ENCODE measurements around the gene MYPOP.
A peak's percentile ranks its signal among the peaks of the same experiment; 100 is the strongest.

MYPOP gene

DNA sequence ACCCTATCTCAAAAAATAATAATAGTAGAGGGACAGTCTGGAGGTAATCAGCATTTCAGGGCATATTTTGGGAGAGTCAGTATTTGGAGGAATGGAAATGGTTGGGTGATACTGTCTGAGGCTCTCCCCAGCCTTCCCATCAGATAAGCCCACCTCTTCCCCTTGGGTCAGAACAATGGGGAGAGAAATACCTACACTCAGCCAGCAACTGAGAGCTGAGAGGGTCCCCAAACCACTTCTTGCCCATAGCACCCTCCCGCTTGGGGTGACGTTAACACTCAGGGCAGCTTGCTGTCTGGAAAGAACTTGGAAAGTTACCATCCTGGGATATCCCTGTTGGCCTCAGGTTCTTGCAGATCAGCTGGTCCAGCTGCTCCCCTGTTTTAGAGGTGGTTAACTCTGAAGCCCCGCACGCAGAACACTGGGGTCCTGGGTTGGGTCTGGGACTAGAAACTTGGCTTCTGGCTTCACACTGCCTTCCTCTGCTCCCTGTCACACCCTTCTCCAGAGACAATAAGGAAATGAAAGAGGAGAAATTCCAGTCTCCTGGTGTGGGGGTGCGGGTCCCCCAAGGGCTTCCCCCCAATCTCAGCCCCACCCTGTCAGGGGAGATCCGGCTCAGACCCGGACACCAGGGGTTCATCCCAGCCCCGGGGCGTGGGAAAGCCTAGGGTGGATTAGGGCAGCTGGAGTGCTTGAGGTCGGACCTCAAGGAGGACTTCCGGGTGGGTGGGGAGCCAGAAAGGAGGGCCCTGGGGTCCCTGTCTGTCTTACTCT lies 35.8 kb downstream of the MYPOP start:
- DNase-seq (ENCODE audit: extremely low spot score, insufficient read length, low read depth), result no peak
- FAIRE-seq, result no peak

DNA sequence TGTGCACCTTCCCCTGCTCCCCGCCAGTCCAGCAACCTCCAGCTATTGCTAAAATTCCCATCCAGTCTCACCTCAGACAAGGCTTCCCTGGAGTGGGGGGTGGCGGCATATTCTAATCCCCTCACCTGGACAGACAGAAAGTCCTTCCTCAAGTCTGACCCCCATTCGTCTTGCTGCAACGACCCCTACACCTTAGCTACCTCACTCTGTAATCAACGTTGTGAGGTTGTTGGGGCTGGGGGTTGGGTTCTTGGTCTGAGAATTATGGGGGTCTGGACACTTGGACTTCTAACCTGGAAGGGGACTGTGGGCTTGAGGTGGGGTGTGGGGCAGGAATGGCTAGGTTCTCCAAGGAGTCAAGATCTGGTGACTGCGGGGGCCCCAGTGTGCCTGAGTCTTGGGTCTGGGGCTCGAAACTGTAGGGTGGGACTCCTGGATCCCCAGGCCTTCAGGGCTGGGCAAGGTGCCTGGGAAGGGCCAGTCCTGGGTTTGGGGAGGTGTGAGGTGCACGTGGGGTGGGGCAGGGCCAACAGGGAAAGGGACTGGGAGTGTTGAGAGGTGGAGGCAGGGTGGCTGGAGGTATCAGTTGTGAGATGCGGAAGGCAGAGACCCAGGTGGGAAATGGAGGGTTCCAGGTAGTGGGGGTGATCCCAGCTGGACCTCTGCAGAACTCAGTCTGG lies 37.0 kb downstream of the MYPOP start:
- FAIRE-seq (no peak), DNase-seq (ENCODE audit: extremely low spot score, insufficient read length, low read depth) (no peak)

DNA sequence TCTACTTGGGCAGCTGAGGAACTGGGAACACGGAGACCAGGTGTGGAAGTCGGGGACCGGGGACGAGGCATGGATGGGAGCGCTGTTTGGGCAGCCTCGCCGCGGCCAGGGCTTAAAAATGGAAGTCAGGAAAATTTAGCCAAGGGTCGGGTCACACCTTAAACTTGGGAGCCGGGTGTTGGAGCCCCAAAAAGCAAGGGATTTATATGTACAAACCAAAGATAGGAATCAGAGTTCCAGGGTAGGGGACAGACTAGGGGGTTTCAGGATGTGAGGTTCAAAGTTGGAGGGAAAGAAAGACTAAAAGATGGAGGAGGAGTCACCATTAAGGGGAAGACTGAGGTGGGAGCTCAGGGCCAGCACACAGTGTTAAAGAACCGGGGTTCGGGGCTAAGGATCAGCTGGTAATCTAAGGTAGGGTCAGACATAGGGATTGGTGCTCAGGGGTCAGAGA lies 37.8 kb downstream of the MYPOP start:
- no peak for FAIRE-seq
- no peak for DNase-seq (ENCODE audit: extremely low spot score, insufficient read length, low read depth)

DNA sequence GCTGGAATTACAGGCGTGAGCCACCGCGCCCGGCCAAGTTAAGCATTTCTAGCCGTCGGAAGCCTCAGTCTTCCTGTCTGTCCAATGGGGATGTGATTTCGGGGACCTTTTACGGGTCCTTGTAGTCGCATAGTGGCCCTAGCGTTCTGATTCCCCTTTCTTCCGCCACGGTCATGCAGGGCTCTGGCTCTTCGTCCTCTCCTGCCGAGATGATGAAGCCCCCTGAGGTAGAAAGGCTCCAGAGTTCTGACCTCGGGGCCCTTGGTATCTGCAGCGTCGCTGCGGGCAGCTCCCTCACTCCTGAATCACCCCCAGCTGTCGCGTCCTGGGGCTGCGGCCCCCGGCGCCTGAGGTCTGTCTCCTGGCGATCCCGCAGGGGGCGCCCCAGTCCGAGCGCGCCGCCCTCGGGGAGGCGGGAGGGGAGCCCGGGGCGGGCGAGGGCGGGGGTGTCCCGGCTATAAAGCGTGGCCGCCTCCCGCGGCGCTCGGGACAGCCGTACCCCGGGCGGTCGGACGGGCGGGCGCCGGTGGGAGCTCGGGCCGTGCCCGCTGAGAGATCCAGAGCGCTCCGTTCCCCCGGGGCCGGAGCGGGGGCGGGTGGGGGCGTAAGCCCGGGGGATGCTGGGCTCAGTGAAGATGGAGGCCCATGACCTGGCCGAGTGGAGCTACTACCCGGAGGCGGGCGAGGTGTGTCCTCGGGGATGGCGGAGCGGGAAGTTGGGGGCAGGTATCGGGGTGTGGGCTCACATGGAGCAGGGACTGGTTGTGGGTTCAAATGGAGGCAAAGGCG lies 38.4 kb downstream of the MYPOP start, which contains the start of gene FOXA3:
Gene FOXA3, plus strand, starts transcription at position 487 of the 789 bp plus-strand sequence. Its CDS starts 131 bp downstream, at position 618.
- FAIRE-seq, result no peak
- peak; percentile 64 for DNase-seq (ENCODE audit: extremely low spot score, insufficient read length, low read depth)

DNA sequence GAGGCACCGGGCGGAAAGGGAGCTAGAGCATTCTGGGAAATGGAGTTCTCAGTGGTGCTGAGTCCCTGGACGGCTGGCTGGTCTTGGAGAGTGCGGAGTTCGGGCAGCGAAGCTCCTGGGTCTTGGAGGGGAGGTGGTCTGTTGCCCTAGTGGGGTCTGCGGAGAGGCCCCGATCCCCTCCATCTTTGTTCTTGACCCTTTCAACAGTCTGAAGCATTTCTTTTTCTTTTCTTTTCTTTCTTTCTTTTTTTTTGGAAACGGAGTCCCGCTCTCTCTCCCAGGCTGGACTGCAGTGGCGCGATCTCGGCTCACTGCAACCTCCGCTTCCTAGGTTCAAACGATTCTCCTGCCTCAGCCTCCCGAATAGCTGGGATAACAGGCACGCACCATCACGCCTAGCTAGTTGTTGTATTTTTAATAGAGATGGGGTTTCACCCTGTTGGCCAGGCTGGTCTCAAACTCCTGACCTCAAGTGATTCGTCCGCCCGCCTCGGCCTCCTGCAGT lies 39.0 kb downstream of the MYPOP start:
- FAIRE-seq, result no peak
- no peak for DNase-seq (ENCODE audit: extremely low spot score, insufficient read length, low read depth)

DNA sequence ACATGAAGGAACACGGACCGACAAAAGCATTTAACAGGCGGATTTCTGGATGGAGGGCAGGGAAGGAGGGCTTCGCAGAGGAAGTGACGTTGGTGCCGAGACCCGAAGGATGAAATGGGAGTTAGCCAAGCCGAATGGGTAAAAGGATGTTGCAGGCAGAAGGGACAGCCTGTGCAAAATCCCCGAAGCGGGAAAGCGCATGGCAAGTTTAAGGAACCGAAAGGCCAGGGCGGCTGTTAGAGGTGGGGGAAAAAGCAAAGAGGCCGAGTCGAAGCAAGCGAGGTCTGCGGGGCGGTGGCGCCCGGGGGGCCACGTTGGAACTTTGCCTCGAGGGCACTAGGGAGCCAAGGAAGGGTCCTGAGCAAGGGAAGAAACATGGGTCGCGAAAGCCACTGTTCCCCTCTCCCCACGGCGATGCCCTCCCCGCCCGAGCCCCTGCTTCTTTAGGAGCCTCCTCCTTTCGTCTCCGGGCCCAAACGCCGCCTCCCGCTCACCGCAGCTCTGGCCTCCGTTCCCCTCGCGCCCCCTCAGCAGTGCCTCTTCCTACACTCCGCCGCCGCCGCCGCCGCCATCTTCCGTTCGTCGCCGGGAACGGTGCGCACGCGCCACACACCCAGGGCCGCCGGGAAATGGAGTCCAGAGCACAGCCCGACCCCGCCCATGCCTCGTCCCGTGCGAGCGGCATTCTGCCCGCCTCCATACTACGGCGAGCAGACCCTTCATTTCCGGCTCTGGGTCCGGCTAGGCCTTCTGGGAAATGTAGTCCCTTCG lies 39.7 kb downstream of the MYPOP start, which contains the start of gene SYMPK:
Gene SYMPK, minus strand, starts transcription at position 584 of the 771 bp plus-strand sequence. CDS start 8,652 bp downstream, outside the sequence.
- DNase-seq (ENCODE audit: extremely low spot score, insufficient read length, low read depth) (peak; percentile 99), FAIRE-seq (peak; percentile 99)

DNA sequence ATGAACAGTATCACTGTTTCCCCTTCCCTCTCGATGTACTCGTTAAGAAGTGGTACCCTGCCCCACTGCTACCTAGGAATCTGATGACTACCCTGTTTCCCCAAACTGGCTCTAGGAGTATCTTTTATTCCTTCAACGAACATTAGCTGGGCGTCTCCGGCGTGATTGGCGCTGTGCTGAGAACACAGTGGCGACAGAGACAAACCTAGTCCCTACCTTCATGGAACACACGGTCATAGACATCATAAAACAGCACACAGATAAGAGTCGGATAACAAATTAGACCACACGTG lies 40.2 kb downstream of the MYPOP start:
- no peak for FAIRE-seq
- no peak for DNase-seq (ENCODE audit: extremely low spot score, insufficient read length, low read depth)

DNA sequence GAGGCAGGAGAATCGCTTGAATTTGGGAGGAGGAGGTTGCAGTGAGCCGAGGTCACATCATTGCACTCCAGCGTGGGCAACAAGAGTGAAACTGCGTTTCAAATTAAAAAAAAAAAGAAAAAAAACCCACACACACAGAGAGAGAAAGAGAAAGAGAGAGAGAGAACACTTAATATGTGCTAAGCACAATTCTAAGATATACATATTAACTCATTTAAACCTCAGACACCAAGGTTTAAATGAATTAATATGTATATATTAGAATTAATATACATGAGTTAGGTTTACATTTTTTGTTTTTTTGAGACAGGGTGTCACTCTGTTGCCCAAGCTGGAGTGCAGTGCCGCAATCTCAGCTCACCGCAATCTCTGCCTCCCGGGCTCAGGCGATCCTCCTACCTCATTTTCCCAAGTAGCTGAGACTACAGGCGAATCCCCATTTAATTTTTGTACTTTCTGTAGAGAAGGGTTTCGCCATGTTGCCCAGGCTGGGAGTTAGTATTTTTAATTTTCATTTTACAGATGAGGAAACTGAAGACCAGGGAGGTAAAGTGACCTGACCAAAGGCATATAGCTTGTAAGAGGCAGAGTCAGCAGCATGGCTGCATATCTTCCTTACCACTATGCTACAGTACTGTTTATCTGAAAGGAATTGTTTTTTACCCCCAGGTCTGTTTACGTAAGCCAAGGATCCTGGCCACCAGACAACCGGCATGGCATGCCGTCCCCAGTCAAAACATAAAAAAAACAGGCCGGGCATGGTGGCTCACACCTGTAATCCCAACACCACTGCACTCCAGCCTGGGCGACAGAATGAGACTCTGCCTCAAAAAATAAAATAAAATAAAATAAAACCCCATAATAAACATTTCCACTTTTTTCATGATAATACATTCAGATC lies 41.8 kb downstream of the MYPOP start:
- DNase-seq (ENCODE audit: extremely low spot score, insufficient read length, low read depth) (no peak), FAIRE-seq (no peak)

DNA sequence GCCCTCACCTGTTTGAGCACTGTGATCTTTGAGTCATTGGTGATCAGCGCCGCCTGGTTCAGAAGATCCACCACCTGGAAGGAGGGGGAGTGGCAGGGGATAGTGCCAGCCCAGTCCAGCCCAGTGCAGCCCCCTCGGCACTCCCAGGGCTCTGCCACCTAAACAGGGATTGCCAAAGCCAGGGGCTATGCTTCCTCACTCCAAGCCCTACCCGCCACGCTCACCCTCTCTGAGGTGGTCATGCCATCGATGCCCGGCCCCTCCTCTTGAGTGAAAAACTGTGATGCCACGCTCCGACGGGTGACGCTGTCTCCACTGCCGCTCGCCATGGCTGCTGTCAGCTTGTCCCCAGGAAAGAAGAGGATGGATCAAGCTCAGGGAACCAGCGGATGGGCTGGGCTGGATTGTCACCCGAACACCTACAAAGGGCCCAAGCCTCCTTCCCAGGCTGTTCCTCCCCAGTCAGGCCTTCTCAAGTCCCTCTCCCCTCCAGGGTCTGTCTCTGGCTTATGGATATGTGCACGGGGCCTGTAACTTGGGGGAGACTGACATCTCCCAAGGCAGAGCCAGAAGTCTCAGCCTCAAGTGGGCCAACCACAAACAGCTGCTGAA lies 48.1 kb downstream of the MYPOP start:
- DNase-seq (ENCODE audit: extremely low spot score, insufficient read length, low read depth) (no peak), FAIRE-seq (no peak)

DNA sequence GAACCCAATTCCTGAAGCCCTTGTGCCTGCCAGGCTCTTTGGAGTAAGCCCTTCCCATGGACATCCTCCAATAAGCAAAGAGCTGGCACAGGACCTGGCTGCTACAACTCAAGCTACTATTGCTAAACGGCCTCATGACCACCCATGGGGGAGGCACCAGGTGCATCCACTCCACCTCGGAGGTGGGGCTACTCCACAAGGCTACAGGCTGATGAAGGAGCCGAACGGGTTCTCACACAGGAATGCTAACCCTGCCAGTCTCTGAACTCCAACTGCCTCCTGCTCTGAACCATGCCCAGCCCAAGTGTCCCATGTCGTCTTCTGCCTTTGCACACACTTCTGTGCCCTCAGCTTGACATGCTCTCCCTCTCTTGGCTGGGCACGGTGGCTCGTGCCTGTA lies 49.4 kb downstream of the MYPOP start:
- FAIRE-seq, result no peak
- no peak for DNase-seq (ENCODE audit: extremely low spot score, insufficient read length, low read depth)

DNA sequence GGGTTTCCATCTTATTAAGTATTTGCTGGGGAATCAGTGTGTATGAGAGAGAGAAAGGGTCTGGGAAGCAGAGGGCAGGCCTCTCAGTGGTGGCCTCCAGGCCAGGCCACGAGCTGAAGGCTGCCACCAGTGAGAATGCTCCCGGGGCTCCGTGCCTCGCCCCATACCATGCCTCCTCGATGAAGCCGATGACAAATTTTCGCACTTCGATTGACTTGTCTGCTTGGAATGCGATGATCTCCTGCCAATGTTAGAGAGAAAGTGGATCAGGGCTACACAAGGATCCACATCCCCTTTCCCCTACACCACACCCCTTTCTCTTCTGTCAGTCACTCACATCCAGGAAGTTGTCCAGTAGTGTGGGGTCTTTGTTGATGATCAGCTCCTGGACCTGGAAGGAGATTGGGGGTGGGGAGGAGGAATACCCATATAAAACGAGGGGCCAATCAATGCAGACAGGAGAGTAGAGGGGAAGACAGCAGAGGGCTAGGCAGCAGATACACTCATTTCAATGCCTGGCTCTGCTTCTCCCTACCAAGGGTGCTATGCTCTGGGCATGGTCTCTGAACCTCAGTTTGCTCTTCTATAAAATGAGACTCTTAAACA lies 50.2 kb downstream of the MYPOP start:
- DNase-seq (ENCODE audit: extremely low spot score, insufficient read length, low read depth) (no peak), FAIRE-seq (no peak)

DNA sequence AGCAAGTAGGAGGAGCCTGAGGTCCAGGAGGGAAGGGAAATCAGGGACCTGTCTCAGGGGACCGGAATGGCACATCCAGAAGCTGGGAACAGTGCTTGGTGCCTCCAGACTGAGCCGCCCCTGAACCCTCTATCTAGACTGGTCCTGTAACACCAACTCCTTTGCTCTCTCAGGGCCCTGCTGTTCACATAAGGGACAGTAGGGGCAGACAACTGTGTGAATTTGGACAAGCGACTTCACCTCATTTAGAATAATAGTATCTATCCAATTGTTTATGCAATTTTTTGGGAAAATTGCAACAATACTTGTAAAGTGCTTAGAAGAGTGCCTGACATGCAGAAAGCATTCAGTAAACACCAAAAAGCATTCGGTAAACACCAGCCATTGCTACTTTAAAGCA lies 53.5 kb downstream of the MYPOP start:
- FAIRE-seq, result no peak
- DNase-seq (ENCODE audit: extremely low spot score, insufficient read length, low read depth), result no peak

DNA sequence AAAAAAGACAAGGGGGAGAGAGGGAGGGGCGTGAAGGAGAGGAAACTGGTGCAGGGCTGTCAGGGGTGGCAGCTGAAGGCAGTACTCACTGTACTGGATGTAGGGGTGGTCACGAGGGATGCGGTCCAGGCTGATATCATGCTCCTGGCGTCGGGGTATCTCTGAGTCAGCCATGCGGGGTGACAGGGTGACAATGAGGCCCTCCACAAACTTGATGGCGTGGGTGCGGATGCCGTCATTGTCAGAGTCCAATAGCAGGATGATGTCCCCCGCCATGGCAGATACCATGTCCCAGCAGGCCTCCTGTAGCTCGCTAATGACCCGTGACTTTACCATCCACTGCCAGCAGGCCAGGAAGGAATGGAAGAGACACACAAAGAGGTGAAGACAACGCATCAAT lies 54.8 kb downstream of the MYPOP start:
- no peak for FAIRE-seq

DNA sequence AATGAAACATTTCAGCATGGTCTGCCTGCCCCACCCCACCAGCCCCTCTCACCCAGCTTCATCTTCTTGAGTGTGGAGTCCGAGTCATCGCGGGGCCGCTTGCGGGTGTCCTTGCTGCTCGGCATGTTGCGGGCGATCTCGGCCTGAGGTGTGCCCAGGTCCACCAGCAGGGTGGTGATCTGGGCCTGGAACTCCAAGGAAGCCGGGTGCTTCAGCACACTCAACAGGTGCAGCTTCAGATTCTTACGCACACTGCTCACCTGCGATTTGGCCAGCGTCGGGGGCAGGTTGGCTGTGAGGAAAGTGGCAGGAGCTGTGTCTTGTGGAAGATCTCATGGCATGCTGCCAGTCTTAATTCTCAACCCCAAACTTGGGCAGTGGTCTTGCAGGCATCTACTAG lies 60.2 kb downstream of the MYPOP start:
- no peak for DNase-seq (ENCODE audit: extremely low spot score, insufficient read length, low read depth)
- FAIRE-seq, result no peak

More for the DNA sequence above, 54.8 kb downstream of the MYPOP start:
- DNase-seq (ENCODE audit: extremely low spot score, insufficient read length, low read depth), result no peak

All from GM18507 (cell line).